Measurements from ENCODE around the gene ZNF23. TPM values are rescaled to one million over a fixed set of nuclear protein-coding genes. Genes with fewer than 3 reads are reported as not detected.

ZNF23 gene
- total RNA-seq, 3 donors from 2014 or later, result 6.6 to 9.5 (median 6.7) TPM

- peaks cover 39% of the 10 kb centered on the region for H3K9me3 ChIP-seq
- no peak overlapping the region for H3K4me3 ChIP-seq
- no peaks in the 10 kb centered on the region for H3K4me1 ChIP-seq (ENCODE audit: low read depth)
- ATAC-seq (no peak), DNase-seq (no peak)
- TF ChIP-seq CTCF (IDR thresholded peaks at IDR 0.05), result peak; percentile 7
- no peaks in the 10 kb centered on the region for H3K36me3 ChIP-seq (ENCODE audit: low read depth)
- intact Hi-C loops (cut with DNase I, micrococcal nuclease), result no loop called here
These were observed 20.5 kb downstream of the ZNF23 start for GRCh38 chr16:71441348-71442050.

- no peak overlapping the region for H3K4me3 ChIP-seq
- TF ChIP-seq CTCF (IDR thresholded peaks at IDR 0.05), result no peak
- peaks cover 32% of the 10 kb centered on the region for H3K9me3 ChIP-seq
- H3K36me3 ChIP-seq (ENCODE audit: low read depth), result no peaks in the 10 kb centered on the region
- H3K4me1 ChIP-seq (ENCODE audit: low read depth), result no peaks in the 10 kb centered on the region
- ATAC-seq (no peak), DNase-seq (no peak)
- intact Hi-C loops (cut with DNase I, micrococcal nuclease), result no loop called here
These were observed 21.2 kb downstream of the ZNF23 start for GRCh38 chr16:71440669-71441347.

- intact Hi-C loops (cut with DNase I, micrococcal nuclease), result no loop called here
- H3K4me3 ChIP-seq, result no peak overlapping the region
- no peaks in the 10 kb centered on the region for H3K4me1 ChIP-seq (ENCODE audit: low read depth)
- DNase-seq, result no peak
- no peak for TF ChIP-seq CTCF (IDR thresholded peaks at IDR 0.05)
- H3K36me3 ChIP-seq (ENCODE audit: low read depth), result no peaks in the 10 kb centered on the region
- peaks cover 19% of the 10 kb centered on the region for H3K9me3 ChIP-seq
- ATAC-seq, result no peak
These were observed 22.5 kb downstream of the ZNF23 start for GRCh38 chr16:71439523-71439922.

- Histone ChIP-seq H3K9me3 (no peaks in the 10 kb centered on the region), H3K4me3 (no peak overlapping the region), H3K36me3 (ENCODE audit: low read depth) (no peaks in the 10 kb centered on the region), H3K4me1 (ENCODE audit: low read depth) (no peaks in the 10 kb centered on the region)
- intact Hi-C loops (cut with DNase I, micrococcal nuclease), result no loop called here
- no peak for TF ChIP-seq CTCF (IDR thresholded peaks at IDR 0.05)
- DNase-seq (no peak), ATAC-seq (no peak)
These were observed 25.6 kb downstream of the ZNF23 start for GRCh38 chr16:71436473-71436872.

GRCh38 chr16:71432906-71433305 is 29.1 kb downstream of the ZNF23 start:
- intact Hi-C loops (cut with DNase I, micrococcal nuclease), result no loop called here
- no peak for ATAC-seq
- DNase-seq, result no peak
- Histone ChIP-seq H3K36me3 (ENCODE audit: low read depth) (no peaks in the 10 kb centered on the region), H3K4me1 (ENCODE audit: low read depth) (no peaks in the 10 kb centered on the region), H3K4me3 (no peak overlapping the region), H3K9me3 (no peaks in the 10 kb centered on the region)
- TF ChIP-seq CTCF (IDR thresholded peaks at IDR 0.05), result no peak
